Uterus (tissue), 4 donors: ENCODE results near the gene ROCK2. TPM values are rescaled to one million over a fixed set of nuclear protein-coding genes. Genes with fewer than 3 reads are reported as not detected.

ENCODE experiments used
- DNase-seq, 2 donors: peaks; one replicate each; pipeline ENCODE4 v3.0.0-alpha.2; 2019 to 2020
- H3K27ac ChIP-seq, 2 donors: fragments of 200-600 bp; sonication (generic); 1 replicate in 1 of 2; 2 replicates in 1 of 2; pipeline ENCODE4 v1.5.1; 2016 to 2018
- H3K27me3 ChIP-seq, 2 donors: fragments of 200-600 bp; sonication (generic); one replicate each; pipeline ENCODE4 v1.5.1; 2018 to 2019; ENCODE audit warnings: control low read depth in 1 of 2
- H3K36me3 ChIP-seq, 2 donors: fragments of 200-600 bp; sonication (generic); one replicate each; pipeline ENCODE4 v1.5.1; 2019; ENCODE audit warnings: control low read depth in 1 of 2
- H3K4me1 ChIP-seq, 2 donors: fragments of 200-600 bp; sonication (generic); one replicate each; pipeline ENCODE4 v1.5.1; 2018 to 2019; ENCODE audit warnings: control low read depth in 1 of 2
- H3K4me3 ChIP-seq, 2 donors: fragments of 200-600 bp; sonication (generic); 1 replicate in 1 of 2; 2 replicates in 1 of 2; pipeline ENCODE4 v1.5.1; 2018 to 2019; ENCODE audit warnings: mild to moderate bottlenecking in 1 of 2
- H3K9me3 ChIP-seq, 2 donors: fragments of 200-600 bp; sonication (generic); one replicate each; pipeline ENCODE4 v1.5.1; 2019; ENCODE audit warnings: control low read depth in 1 of 2
- CTCF ChIP-seq, 4 experiments: fragments of 200-600 bp in 2 of 4; fragments of 450-650 bp in 2 of 4; sonication (generic) in 2 of 4; IDR thresholded peaks; one replicate each; pipeline ENCODE4 v1.5.1; 2016 to 2019; ENCODE audit warnings: antibody characterized with exemption in 4 of 4, mild to moderate bottlenecking in 2 of 4, moderate library complexity in 1 of 4
- POLR2A ChIP-seq, 2 donors: fragments of 450-650 bp; IDR thresholded peaks; one replicate each; pipeline ENCODE4 v1.6.1; 2016; ENCODE audit warnings: antibody characterized with exemption in 2 of 2, mild to moderate bottlenecking in 1 of 2, moderate library complexity in 1 of 2
- intact Hi-C: fragments of 100-400 bp; cut with DNase I; formaldehyde crosslinking; loops from one replicate; pipeline ENCODE4 v1.15.1; 2023; ENCODE audit warnings: low total_unique reads
- total RNA-seq, 4 donors: library from RNA; depleted of rRNA in 3 of 4; stranded (reverse); fragments of >200 nt in 3 of 4; gene quantifications; one replicate each; pipeline versions ENCODE4 v1.1.0 to v1.2.4, GENCODE V29; 2014 to 2023
- donor health status: DM: yes; HTN: yes; CAD: no.

ROCK2 gene
- total RNA-seq, 4 donors from 2014 or later: 78.5 to 143 (median 122) TPM

- no peaks in the 10 kb centered on the region for H3K36me3 ChIP-seq
- intact Hi-C loops: loop anchor here (10.0 kb wide), 1 partner anchor 432 kb away; no protein-coding TSS in a partner anchor
- no peaks in the 10 kb centered on the region for H3K9me3 ChIP-seq
- H3K4me3 ChIP-seq: no peak overlapping the region
- no peak for TF ChIP-seq POLR2A (IDR thresholded peaks at IDR 0.05)
- no peak for TF ChIP-seq CTCF (IDR thresholded peaks at IDR 0.05)
- no peaks in the 10 kb centered on the region for H3K27me3 ChIP-seq
- H3K4me1 ChIP-seq: peaks cover 0 to 7% of the 10 kb centered on the region in 2 donors
- no peak for DNase-seq
- no peak overlapping the region for H3K27ac ChIP-seq
Measured at GRCh38 chr2:11152591-11152990, 191.8 kb downstream of the ROCK2 start.

GRCh38 chr2:11147263-11147662 is 197.2 kb downstream of the ROCK2 start:
- TF ChIP-seq POLR2A (IDR thresholded peaks at IDR 0.05) (no peak), CTCF (IDR thresholded peaks at IDR 0.05) (no peak)
- no peaks in the 10 kb centered on the region for H3K27me3 ChIP-seq

GRCh38 chr2:11146076-11146475 is 198.4 kb downstream of the ROCK2 start:
- H3K36me3 ChIP-seq: no peaks in the 10 kb centered on the region
- no peak overlapping the region for H3K4me3 ChIP-seq
- intact Hi-C loops: no loop called here
- DNase-seq: no peak
- no peaks in the 10 kb centered on the region for H3K9me3 ChIP-seq
- H3K4me1 ChIP-seq: no peaks in the 10 kb centered on the region
- no peaks in the 10 kb centered on the region for H3K27me3 ChIP-seq
- TF ChIP-seq POLR2A (IDR thresholded peaks at IDR 0.05): no peak
- no peak for TF ChIP-seq CTCF (IDR thresholded peaks at IDR 0.05)
- no peak overlapping the region for H3K27ac ChIP-seq

More at GRCh38 chr2:11147263-11147662, 197.2 kb downstream of the ROCK2 start:
- no peak overlapping the region for H3K27ac ChIP-seq
- no peak overlapping the region for H3K4me3 ChIP-seq
- no peaks in the 10 kb centered on the region for H3K9me3 ChIP-seq
- H3K36me3 ChIP-seq: no peaks in the 10 kb centered on the region
- H3K4me1 ChIP-seq: no peaks in the 10 kb centered on the region
- DNase-seq: no peak
- intact Hi-C loops: no loop called here

DNA sequence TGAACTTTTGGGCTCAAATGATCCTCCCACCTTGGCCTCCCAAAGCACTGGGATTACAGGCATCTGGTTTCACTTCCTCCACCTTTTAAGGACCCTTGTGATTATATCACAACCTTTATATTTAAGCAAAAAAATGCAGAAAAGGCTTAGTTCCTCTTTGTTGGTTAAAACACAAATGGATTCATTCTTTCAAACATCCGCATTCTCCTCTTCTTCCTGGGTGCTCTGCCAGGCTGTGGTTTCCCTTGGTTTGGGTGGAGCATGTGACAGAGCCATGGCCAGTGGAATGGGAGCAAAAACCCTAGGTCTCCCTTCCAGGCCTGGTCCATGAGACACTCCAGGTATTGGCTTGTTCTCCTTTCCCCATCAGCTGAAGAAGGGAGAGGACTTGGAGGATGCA is 199.1 kb downstream of the ROCK2 start:
- H3K36me3 ChIP-seq: no peaks in the 10 kb centered on the region

DNA sequence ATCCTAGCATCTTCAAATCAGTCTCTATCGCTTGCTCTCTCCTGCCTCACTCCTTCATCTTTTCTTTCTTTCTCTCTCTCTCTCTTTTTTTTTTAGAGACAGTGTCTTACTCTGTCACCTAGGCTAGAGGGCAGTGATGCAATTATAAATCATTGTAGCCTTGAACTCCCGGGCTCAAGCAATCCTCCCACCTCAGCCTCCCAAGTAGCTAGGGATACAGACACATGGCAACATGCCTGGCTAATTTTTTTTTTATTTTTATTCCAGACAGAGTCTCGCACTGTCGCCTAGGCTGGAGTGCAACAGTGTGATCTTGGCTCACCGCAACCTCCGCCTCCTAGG is 199.7 kb downstream of the ROCK2 start:
- TF ChIP-seq POLR2A (IDR thresholded peaks at IDR 0.05) (no peak), CTCF (IDR thresholded peaks at IDR 0.05) (no peak)
- DNase-seq: no peak
- H3K4me3 ChIP-seq: no peak overlapping the region
- H3K9me3 ChIP-seq: no peaks in the 10 kb centered on the region
- no peaks in the 10 kb centered on the region for H3K36me3 ChIP-seq
- no peak overlapping the region for H3K27ac ChIP-seq
- H3K4me1 ChIP-seq: no peaks in the 10 kb centered on the region
- intact Hi-C loops: no loop called here
- no peaks in the 10 kb centered on the region for H3K27me3 ChIP-seq

More for the DNA sequence above, 199.1 kb downstream of the ROCK2 start:
- DNase-seq: no peak
- Histone ChIP-seq H3K4me1 (no peaks in the 10 kb centered on the region), H3K4me3 (no peak overlapping the region), H3K27me3 (no peaks in the 10 kb centered on the region), H3K27ac (no peak overlapping the region), H3K9me3 (no peaks in the 10 kb centered on the region)
- intact Hi-C loops: no loop called here
- TF ChIP-seq POLR2A (IDR thresholded peaks at IDR 0.05) (no peak), CTCF (IDR thresholded peaks at IDR 0.05) (no peak)
